KG1 (cell line): ENCODE results near the gene PEX6.

Experiments used
- DNase-seq: peaks from one replicate; lab custom pipeline; 2025; lab: John Stamatoyannopoulos, UW

Gene PEX6

GRCh38 chr6:42935322-42935721, 43.7 kb downstream of the PEX6 start:
- DNase-seq = no peak

- DNase-seq = peak; percentile 13
Measured at GRCh38 chr6:42933205-42933604, 45.8 kb downstream of the PEX6 start.

- DNase-seq = no peak
Measured at GRCh38 chr6:42932412-42932811, 46.6 kb downstream of the PEX6 start.

GRCh38 chr6:42929821-42930360, 49.1 kb downstream of the PEX6 start:
- peak; percentile 89 for DNase-seq

GRCh38 chr6:42928986-42929820, 49.8 kb downstream of the PEX6 start, which contains the start of gene CNPY3:
Gene CNPY3, plus strand, starts transcription at chr6:42929480. Its CDS starts 91 bp downstream, at chr6:42929571.
- DNase-seq = peak; percentile 94

- DNase-seq = no peak
Measured at GRCh38 chr6:42925248-42925857, 53.6 kb downstream of the PEX6 start.

- no peak for DNase-seq
Measured at GRCh38 chr6:42923666-42924065, 55.3 kb downstream of the PEX6 start.

- DNase-seq = no peak
Measured at GRCh38 chr6:42921801-42922200, 57.2 kb downstream of the PEX6 start.

- DNase-seq = no peak
Measured at GRCh38 chr6:42916288-42916687, 62.7 kb downstream of the PEX6 start.

GRCh38 chr6:42915732-42916131, 63.2 kb downstream of the PEX6 start, which contains the start of gene PTCRA:
Gene PTCRA, plus strand, starts transcription at chr6:42916053. Its CDS starts 17 bp downstream, at chr6:42916070.
- no peak for DNase-seq

GRCh38 chr6:42914546-42914945, 64.4 kb downstream of the PEX6 start:
- no peak for DNase-seq
